ENCODE data around the gene PINLYP.

Gene PINLYP

GRCh38 chr19:43532962-43533545 is 42.5 kb upstream of the PINLYP start, which contains the start of gene ZNF575:
TSS of gene ZNF575 (plus strand) at chr19:43533188. CDS start at chr19:43534423, 1,235 bp downstream.
- DNase-seq (ENCODE audit: low spot score): peak; percentile 94
- in situ Hi-C loops (cut with MboI; ENCODE audit: low sequenced_read_pairs, unreplicated experiment): no loop called here
- TF ChIP-seq CTCF (IDR thresholded peaks at IDR 0.05; ENCODE audit: borderline replicate concordance, control extremely low read depth, extremely low read depth, insufficient read depth, missing control alignments): no peak

DNA sequence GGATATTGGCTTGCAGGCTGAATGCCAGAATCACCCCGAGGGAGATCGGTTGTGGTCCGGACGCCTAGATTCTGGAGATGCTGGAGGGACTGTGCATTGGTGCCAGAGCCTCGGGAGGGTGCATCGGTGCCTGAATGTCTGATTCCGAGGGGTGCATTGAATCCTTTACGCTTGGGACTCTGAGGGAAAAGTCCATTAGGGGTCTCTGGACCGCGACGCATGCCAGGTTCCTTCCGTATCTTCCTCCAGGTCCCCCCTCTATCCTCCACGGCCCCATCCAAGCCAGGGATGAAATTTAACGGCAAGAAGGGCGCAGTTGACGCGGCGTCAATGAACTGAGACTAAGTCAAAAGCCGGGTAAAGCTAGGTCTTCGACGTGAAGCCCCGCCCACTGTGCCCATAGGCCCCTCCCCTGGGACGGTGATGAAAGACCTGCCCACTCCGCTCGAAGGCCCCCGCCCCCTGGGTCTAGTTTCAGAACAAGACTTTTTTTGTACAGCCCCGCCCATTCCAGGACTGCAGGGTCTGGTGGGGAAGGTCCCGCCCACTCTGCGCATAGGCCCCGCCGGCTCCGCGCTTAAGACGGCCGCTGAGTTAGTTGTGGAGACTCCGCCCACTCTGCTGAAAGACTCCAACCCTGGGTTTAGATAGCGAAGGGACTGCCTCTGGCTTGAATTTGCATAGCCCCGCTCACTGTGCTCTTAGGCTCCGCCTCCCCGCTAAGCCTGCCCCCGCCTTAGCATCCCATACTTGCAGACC is 41.9 kb upstream of the PINLYP start:
- in situ Hi-C loops (cut with MboI; ENCODE audit: low sequenced_read_pairs, unreplicated experiment): no loop called here
- no peak for TF ChIP-seq CTCF (IDR thresholded peaks at IDR 0.05; ENCODE audit: borderline replicate concordance, control extremely low read depth, extremely low read depth, insufficient read depth, missing control alignments)
- DNase-seq (ENCODE audit: low spot score): peak; percentile 95

DNA sequence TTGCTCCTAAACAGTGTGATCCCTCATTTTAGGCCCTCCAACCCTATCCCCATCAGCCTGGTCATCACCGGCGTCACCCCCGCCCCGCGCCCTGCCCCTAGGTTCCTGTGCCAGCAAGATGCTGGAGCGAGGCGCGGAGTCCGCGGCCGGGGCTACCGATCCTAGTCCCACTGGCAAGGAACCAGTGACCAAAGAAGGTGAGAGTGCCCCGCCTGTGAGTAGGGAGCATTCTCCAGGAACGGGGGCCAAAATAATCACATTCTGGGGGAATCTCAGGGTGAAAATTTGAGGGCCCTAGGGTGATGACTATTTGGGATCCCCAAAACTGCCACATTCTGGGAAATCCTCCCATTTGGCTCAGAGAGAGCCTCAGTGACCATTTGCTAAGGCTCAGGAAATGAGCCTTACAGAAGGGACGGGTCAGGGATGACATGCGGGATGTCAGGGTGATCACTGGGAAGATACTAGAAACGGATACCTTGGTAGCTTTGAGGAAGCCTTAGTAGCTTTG is 41.2 kb upstream of the PINLYP start:
- no peak for DNase-seq (ENCODE audit: low spot score)
- TF ChIP-seq CTCF (IDR thresholded peaks at IDR 0.05; ENCODE audit: borderline replicate concordance, control extremely low read depth, extremely low read depth, insufficient read depth, missing control alignments): no peak
- in situ Hi-C loops (cut with MboI; ENCODE audit: low sequenced_read_pairs, unreplicated experiment): no loop called here

DNA sequence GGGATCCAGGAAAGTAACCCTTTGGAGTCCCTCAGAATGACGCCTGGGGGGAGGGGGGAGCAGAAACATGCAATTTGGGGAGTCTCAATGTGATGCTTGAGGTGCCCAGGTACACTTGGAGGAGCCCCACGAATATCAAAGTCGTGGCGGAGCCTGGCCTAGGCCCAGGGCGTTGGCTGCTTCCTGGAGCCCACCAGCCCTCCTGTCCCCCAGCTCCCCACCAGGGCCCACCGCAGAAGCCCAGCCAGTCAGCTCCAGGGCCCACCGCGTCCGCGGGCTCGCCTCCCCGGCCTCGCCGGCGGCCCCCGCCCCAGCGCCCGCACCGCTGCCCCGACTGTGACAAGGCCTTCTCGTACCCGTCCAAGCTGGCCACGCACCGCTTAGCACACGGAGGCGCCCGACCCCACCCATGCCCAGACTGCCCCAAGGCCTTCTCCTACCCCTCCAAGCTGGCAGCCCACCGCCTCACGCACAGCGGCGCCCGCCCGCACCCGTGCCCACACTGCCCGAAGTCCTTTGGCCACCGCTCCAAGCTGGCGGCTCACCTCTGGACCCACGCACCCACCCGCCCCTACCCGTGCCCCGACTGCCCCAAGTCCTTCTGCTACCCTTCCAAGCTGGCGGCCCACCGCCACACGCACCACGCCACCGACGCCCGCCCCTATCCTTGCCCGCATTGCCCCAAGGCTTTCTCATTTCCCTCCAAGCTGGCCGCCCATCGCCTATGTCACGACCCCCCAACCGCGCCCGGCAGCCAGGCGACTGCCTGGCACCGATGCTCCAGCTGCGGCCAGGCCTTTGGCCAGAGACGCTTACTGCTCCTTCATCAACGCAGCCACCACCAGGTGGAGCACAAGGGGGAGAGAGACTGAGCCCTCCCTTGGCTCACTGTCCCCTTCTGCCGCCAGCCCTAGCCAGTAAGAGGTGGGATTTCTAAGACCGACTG is 40.5 kb upstream of the PINLYP start:
- no peak for DNase-seq (ENCODE audit: low spot score)
- TF ChIP-seq CTCF (IDR thresholded peaks at IDR 0.05; ENCODE audit: borderline replicate concordance, control extremely low read depth, extremely low read depth, insufficient read depth, missing control alignments): peak; percentile 27
- in situ Hi-C loops (cut with MboI; ENCODE audit: low sequenced_read_pairs, unreplicated experiment): no loop called here

DNA sequence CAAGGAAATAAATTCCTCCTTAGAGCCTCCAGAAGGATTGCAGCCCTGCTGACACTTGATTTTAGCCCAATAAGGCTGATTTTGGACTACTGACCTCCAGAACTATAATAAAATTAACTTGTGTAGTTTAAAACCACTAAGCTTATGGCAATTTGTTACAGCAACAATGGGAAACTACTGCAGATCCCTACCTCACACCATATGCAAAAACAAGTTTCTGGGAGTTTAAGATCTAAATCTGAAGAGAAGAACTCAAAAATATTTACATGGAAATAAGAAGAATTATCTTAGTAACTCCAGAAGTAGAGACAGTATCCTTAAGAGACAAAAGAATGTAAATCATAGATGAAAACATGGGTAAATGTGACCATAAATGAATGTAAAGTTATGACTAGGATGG is 36.7 kb upstream of the PINLYP start:
- DNase-seq (ENCODE audit: low spot score): no peak
- in situ Hi-C loops (cut with MboI; ENCODE audit: low sequenced_read_pairs, unreplicated experiment): no loop called here
- no peak for TF ChIP-seq CTCF (IDR thresholded peaks at IDR 0.05; ENCODE audit: borderline replicate concordance, control extremely low read depth, extremely low read depth, insufficient read depth, missing control alignments)

DNA sequence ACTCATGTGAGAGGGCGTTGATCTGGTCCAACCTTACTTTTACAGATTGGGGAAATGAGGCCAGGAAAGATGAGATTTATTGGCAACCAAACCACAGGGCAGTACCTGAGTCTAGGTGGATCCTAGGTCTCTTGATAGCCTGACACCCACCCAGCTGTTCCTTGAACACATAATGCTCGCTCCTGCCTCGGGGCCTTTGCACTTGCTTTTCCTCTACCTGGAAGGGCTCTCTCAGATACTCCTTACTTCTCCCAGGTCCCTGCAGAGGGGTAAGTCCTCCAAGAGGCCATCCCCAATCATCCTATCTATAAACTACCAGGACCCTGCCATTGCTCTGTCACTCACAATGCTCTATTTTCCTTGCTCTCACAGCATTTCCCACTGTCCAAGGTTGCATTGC is 35.2 kb upstream of the PINLYP start:
- in situ Hi-C loops (cut with MboI; ENCODE audit: low sequenced_read_pairs, unreplicated experiment): no loop called here
- TF ChIP-seq CTCF (IDR thresholded peaks at IDR 0.05; ENCODE audit: borderline replicate concordance, control extremely low read depth, extremely low read depth, insufficient read depth, missing control alignments): no peak
- no peak for DNase-seq (ENCODE audit: low spot score)

Measured in GM13976 (cell line).